Measurements from ENCODE around the gene EMC6.

DNA sequence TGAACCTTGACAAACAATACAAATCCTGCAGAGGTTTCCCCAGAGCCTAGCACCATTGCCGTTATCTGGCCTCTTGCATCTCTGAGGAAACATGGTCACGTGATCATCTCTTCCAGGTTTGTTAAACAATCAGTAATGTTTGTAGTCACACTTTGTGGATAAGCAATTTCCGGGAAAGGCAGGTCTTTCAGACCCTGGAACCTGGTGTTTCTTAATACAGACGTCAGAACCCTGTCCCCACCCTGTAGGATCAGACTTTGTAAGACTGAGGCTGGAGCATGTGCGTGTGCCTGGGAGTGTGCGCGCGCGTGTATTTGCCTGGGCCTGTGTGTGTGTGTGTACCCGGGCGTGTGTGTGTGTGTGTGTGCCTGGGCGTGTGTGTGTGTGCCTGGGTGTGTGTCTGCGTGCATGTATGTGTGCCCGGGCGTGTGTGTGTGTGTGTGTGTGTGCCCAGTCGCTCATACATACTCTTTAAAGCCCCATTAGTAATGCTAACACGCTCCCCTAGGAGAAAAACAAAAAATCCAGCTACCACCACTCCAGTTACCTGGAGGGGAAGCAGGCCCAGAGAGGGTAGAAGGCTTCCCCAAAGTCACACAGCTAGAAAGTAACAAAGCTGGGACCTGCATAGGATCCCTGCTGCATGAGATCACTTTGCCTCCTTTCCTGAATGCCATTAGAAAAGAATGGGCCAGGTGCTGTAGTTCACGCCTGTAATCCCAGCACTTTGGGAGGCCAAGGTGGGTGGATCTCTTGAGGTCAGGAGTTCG lies 26.7 kb upstream of the EMC6 start:
- TF ChIP-seq, protein P1, sequence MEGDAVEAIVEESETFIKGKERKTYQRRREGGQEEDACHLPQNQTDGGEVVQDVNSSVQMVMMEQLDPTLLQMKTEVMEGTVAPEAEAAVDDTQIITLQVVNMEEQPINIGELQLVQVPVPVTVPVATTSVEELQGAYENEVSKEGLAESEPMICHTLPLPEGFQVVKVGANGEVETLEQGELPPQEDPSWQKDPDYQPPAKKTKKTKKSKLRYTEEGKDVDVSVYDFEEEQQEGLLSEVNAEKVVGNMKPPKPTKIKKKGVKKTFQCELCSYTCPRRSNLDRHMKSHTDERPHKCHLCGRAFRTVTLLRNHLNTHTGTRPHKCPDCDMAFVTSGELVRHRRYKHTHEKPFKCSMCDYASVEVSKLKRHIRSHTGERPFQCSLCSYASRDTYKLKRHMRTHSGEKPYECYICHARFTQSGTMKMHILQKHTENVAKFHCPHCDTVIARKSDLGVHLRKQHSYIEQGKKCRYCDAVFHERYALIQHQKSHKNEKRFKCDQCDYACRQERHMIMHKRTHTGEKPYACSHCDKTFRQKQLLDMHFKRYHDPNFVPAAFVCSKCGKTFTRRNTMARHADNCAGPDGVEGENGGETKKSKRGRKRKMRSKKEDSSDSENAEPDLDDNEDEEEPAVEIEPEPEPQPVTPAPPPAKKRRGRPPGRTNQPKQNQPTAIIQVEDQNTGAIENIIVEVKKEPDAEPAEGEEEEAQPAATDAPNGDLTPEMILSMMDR (IDR thresholded peaks at IDR 0.05): no peak
- no peak for TF ChIP-seq POLR2AphosphoS5 (IDR thresholded peaks at IDR 0.05)

Measured in gastroesophageal sphincter (tissue), 3 donors.